ENCODE results near the gene SRSF2.
A peak's percentile ranks its signal among the peaks of the same experiment; 100 is the strongest.
"Not testable (repeated sequence)": the region's sequence is repeated elsewhere in the genome, so short reads cannot be mapped to it uniquely, and the experiment has no call there.

SRSF2 gene

GRCh38 chr17:76737082-76737675 lies at the start of gene SRSF2:
Gene SRSF2 (minus strand): TSS chr17:76737331. CDS start chr17:76737160, 171 bp downstream.
- peak; percentile 98 for DNase-seq

GRCh38 chr17:76784926-76785325 lies 47.8 kb upstream of the SRSF2 start:
- no peak for DNase-seq

GRCh38 chr17:76783146-76783545 lies 46.0 kb upstream of the SRSF2 start:
- DNase-seq = no peak

- no peak for DNase-seq
Observed at GRCh38 chr17:76781056-76781982, 44.2 kb upstream of the SRSF2 start.

- DNase-seq = no peak
Observed at GRCh38 chr17:76775021-76775600, 38.0 kb upstream of the SRSF2 start.

- no peak for DNase-seq
Observed at GRCh38 chr17:76772842-76773525, 35.9 kb upstream of the SRSF2 start.

- DNase-seq = no peak
Observed at GRCh38 chr17:76758570-76758969, 21.4 kb upstream of the SRSF2 start.

GRCh38 chr17:76757256-76757655 lies 20.1 kb upstream of the SRSF2 start:
- DNase-seq = no peak

GRCh38 chr17:76755285-76755684 lies 18.2 kb upstream of the SRSF2 start:
- DNase-seq = no peak

GRCh38 chr17:76753061-76753961 lies 16.2 kb upstream of the SRSF2 start:
- no peak for DNase-seq

GRCh38 chr17:76752006-76752405 lies 14.9 kb upstream of the SRSF2 start:
- DNase-seq = no peak

- no peak for DNase-seq
Observed at GRCh38 chr17:76751416-76751993, 14.4 kb upstream of the SRSF2 start.

- DNase-seq = no peak
Observed at GRCh38 chr17:76748657-76749056, 11.5 kb upstream of the SRSF2 start.

GRCh38 chr17:76747716-76748363 lies 10.7 kb upstream of the SRSF2 start:
- no peak for DNase-seq

GRCh38 chr17:76745785-76746184 lies 8.7 kb upstream of the SRSF2 start:
- DNase-seq = not testable (repeated sequence)

GRCh38 chr17:76744747-76745146 lies 7.6 kb upstream of the SRSF2 start:
- DNase-seq = no peak

- DNase-seq = no peak
Observed at GRCh38 chr17:76742958-76743357, 5.8 kb upstream of the SRSF2 start.

- no peak for DNase-seq
Observed at GRCh38 chr17:76740329-76741118, 3.4 kb upstream of the SRSF2 start.

GRCh38 chr17:76739568-76740115 lies 2.5 kb upstream of the SRSF2 start:
- DNase-seq = not testable (repeated sequence)

GRCh38 chr17:76738468-76738850 lies 1.3 kb upstream of the SRSF2 start:
- no peak for DNase-seq
